Stimulated activated CD8-positive, alpha-beta memory T cell treated with anti-CD3 and anti-CD28 coated beads, Interleukin-2, amount 100 ng/mL, for 48 hours (primary cell): ENCODE data around the gene G2E3.
"Not testable (repeated sequence)": the region's sequence is repeated elsewhere in the genome, so short reads cannot be mapped to it uniquely, and the experiment has no call there.

Experiments
- DNase-seq, 2 donors: peaks; one replicate each; pipeline ENCODE4 v3.0.0-alpha.2; 2020; ENCODE audit warnings: low read depth in 2 of 2

G2E3 gene

GRCh38 chr14:30558675-30559555 is at the start of gene G2E3:
Gene G2E3 (plus strand): TSS chr14:30559158. CDS start chr14:30581080, 21,922 bp downstream.
- DNase-seq = peak; percentile 81

GRCh38 chr14:30517737-30518136 is 41.2 kb upstream of the G2E3 start:
- no peak for DNase-seq

GRCh38 chr14:30518867-30519560 is 39.9 kb upstream of the G2E3 start:
- DNase-seq = no peak

GRCh38 chr14:30519961-30520360 is 39.0 kb upstream of the G2E3 start:
- DNase-seq = no peak

GRCh38 chr14:30520536-30520935 is 38.4 kb upstream of the G2E3 start:
- DNase-seq = no peak

- DNase-seq = no peak
Measured at GRCh38 chr14:30521899-30522736, 36.8 kb upstream of the G2E3 start.

- DNase-seq = no peak
Measured at GRCh38 chr14:30525833-30526232, 33.1 kb upstream of the G2E3 start.

- no peak for DNase-seq
Measured at GRCh38 chr14:30527196-30527595, 31.8 kb upstream of the G2E3 start.

- DNase-seq = no peak
Measured at GRCh38 chr14:30528119-30528518, 30.8 kb upstream of the G2E3 start.

- DNase-seq = no peak
Measured at GRCh38 chr14:30528778-30529642, 29.9 kb upstream of the G2E3 start.

GRCh38 chr14:30532264-30532663 is 26.7 kb upstream of the G2E3 start:
- no peak for DNase-seq

GRCh38 chr14:30533126-30533525 is 25.8 kb upstream of the G2E3 start:
- no peak for DNase-seq

GRCh38 chr14:30541318-30541717 is 17.6 kb upstream of the G2E3 start:
- DNase-seq = no peak

- DNase-seq = not testable (repeated sequence)
Measured at GRCh38 chr14:30546735-30547134, 12.2 kb upstream of the G2E3 start.

GRCh38 chr14:30547388-30548048 is 11.4 kb upstream of the G2E3 start:
- DNase-seq = no peak

- no peak for DNase-seq
Measured at GRCh38 chr14:30550335-30550734, 8.6 kb upstream of the G2E3 start.

- DNase-seq = no peak
Measured at GRCh38 chr14:30551460-30551859, 7.5 kb upstream of the G2E3 start.

- DNase-seq = no peak
Measured at GRCh38 chr14:30553311-30553989, 5.5 kb upstream of the G2E3 start.

- no peak for DNase-seq
Measured at GRCh38 chr14:30558362-30558674, 640 bp upstream of the G2E3 start.

GRCh38 chr14:30559638-30560091 is 707 bp downstream of the G2E3 start:
- no peak for DNase-seq
